ENCODE measurements around the gene SHMT1. TPM values are rescaled to one million over a fixed set of nuclear protein-coding genes. Genes with fewer than 3 reads are reported as not detected.
"Not testable (repeated sequence)": the region's sequence is repeated elsewhere in the genome, so short reads cannot be mapped to it uniquely, and the experiment has no call there.

SHMT1 gene
- total RNA-seq (2012; rRNA removed): 8.3 and 17.2 TPM in 2 replicates

GRCh38 chr17:18363101-18364049 is at the start of gene SHMT1:
Gene SHMT1 (minus strand): TSS chr17:18363550. CDS start chr17:18355981, 7,569 bp downstream.
- H3K27me3 ChIP-seq (ENCODE audit: control insufficient read depth, insufficient read depth, low read length): no peaks in the 10 kb centered on the region
- H3K4me3 ChIP-seq (ENCODE audit: low read length): peak within 1 kb of the TSS; percentile 87
- no peaks in the 10 kb centered on the region for H3K9me3 ChIP-seq (replicated peaks; ENCODE audit: low read length)
- peak within 1 kb of the TSS; percentile 76 for H3K9ac ChIP-seq (ENCODE audit: low read depth, low read length)
- no peaks in the 10 kb centered on the region for H3K36me3 ChIP-seq (ENCODE audit: insufficient read depth, low read length)
- H3K4me1 ChIP-seq (ENCODE audit: control insufficient read depth, insufficient read depth, low read length): peaks cover 6% of the 10 kb centered on the region
- H3K4me2 ChIP-seq (ENCODE audit: low read length): peak within 1 kb of the TSS; percentile 81

DNA sequence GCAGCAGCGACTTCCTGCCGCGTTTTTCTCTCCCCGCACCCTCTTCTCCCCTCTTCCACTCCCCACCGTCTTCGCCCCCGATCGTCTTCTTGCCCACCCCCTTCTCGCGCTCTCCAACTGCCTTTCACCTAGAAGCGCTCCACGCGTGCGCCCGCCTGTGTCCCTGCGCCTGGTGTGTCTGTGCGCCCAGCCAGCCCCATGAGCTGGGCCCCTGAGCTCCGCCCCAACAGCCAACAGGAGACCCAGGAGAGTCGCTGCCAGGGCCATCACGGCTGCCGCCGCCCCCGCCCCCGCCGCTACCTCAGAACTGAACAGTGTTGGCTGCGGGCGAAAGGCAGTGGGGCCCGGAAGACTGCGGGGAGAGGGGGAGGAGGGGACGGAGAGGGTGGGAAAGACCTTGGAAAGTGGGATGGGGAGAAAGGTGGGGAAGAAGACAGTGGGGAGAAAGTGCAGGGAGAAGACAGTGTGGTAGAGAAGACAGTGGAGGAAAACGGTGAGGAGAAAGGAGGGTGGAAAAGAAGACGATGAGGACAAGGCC is 48.7 kb upstream of the SHMT1 start:
- not testable (repeated sequence) for H3K4me1 ChIP-seq (ENCODE audit: control insufficient read depth, insufficient read depth, low read length); H3K4me2 ChIP-seq (ENCODE audit: low read length); H3K9me3 ChIP-seq (replicated peaks; ENCODE audit: low read length); H3K27me3 ChIP-seq (ENCODE audit: control insufficient read depth, insufficient read depth, low read length); H3K4me3 ChIP-seq (ENCODE audit: low read length); H3K36me3 ChIP-seq (ENCODE audit: insufficient read depth, low read length)
- peak overlapping the region; percentile 80 for H3K9ac ChIP-seq (ENCODE audit: low read depth, low read length)

DNA sequence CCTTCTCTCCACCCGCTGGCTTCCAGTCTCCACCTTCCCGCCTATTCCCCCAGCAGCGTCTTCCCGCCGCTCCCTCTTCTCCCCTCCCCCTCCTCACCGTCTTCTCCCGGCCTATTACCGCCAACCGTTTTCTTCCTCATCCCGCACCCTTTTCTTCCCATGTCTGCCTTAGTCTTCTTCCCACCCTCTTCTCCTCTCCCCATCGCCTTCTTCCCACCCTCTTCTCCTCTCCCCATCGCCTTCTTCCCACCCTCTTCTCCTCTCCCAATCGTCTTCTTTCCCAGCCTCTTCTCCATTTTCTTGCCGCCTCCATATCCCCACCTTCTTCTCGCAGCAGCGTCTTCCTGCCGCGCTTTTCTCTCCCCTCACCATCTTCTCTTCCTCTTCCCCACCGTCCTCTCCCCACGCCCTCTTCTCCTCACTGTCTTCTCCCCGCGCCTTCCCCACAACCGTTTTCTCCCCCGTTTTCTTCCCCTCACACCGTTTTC is 48.1 kb upstream of the SHMT1 start:
- Histone ChIP-seq H3K9ac (ENCODE audit: low read depth, low read length) (peak overlapping the region; percentile 80), H3K4me2 (ENCODE audit: low read length) (peak overlapping the region; percentile 74), H3K4me3 (ENCODE audit: low read length) (peak overlapping the region; percentile 71)
- H3K27me3 ChIP-seq (ENCODE audit: control insufficient read depth, insufficient read depth, low read length); H3K9me3 ChIP-seq (replicated peaks; ENCODE audit: low read length); H3K36me3 ChIP-seq (ENCODE audit: insufficient read depth, low read length); H3K4me1 ChIP-seq (ENCODE audit: control insufficient read depth, insufficient read depth, low read length): not testable (repeated sequence)

DNA sequence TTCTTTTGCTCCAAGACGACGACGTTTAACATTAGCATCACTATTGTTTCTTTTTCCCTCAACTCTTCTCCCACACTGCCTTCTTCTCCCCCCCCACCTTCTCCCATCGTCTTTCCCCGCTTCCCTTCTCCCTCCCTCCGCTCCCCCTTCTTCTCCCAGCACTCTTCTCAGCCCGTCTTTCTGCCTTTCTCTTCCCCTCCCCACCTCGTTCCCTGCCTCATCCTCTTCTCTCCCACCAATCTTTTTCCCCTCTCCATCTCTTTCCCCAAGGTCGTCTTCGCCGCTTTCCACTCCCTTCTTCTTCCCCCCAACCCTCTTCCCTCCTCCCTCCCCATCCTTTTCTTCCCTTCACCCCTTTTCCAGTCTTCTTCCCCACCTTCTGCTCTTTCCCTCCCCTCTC is 47.4 kb upstream of the SHMT1 start:
- not testable (repeated sequence) for H3K27me3 ChIP-seq (ENCODE audit: control insufficient read depth, insufficient read depth, low read length); H3K9ac ChIP-seq (ENCODE audit: low read depth, low read length); H3K36me3 ChIP-seq (ENCODE audit: insufficient read depth, low read length); H3K4me1 ChIP-seq (ENCODE audit: control insufficient read depth, insufficient read depth, low read length); H3K9me3 ChIP-seq (replicated peaks; ENCODE audit: low read length)
- Histone ChIP-seq H3K4me2 (ENCODE audit: low read length) (peak overlapping the region; percentile 63), H3K4me3 (ENCODE audit: low read length) (peak overlapping the region; percentile 61)

DNA sequence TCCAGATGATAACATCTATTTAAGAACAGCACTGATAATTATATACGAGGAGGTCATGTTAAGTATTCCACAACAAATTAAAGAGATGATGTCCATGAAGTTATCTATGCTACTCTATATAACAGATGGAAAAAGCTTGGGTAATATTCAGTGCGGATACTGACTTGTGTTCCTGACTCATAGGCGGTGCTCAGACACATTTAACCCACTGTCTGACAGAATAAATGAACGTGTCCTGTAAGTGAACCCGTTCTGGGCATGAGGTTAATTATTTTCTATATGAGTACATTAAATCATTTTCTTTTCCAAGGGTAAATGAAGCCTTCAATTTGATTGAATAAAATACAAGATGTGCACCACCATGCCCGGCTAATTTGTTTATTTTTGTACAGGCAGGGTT is 46.0 kb upstream of the SHMT1 start:
- not testable (repeated sequence) for H3K4me1 ChIP-seq (ENCODE audit: control insufficient read depth, insufficient read depth, low read length); H3K4me3 ChIP-seq (ENCODE audit: low read length); H3K27me3 ChIP-seq (ENCODE audit: control insufficient read depth, insufficient read depth, low read length); H3K4me2 ChIP-seq (ENCODE audit: low read length); H3K9me3 ChIP-seq (replicated peaks; ENCODE audit: low read length); H3K9ac ChIP-seq (ENCODE audit: low read depth, low read length); H3K36me3 ChIP-seq (ENCODE audit: insufficient read depth, low read length)

DNA sequence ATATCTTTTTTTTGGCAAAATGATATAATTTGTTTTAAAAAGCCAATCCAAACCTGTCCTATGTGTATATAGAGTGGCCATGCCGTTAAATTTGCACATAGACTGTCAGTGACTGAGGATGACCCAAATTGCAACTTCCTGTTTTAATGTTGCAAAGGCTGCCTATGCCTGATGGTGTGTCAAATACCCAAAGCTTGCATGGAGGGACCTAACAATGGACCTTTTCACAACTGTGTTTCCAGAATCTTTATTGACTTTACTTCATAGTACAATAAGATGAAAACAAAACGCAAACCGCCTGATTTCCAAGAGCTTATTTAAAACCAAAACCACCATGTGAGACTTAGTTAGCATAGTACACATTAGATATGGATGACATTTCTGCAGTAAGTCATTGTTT is 45.6 kb upstream of the SHMT1 start:
- not testable (repeated sequence) for H3K4me3 ChIP-seq (ENCODE audit: low read length); H3K27me3 ChIP-seq (ENCODE audit: control insufficient read depth, insufficient read depth, low read length); H3K36me3 ChIP-seq (ENCODE audit: insufficient read depth, low read length); H3K9me3 ChIP-seq (replicated peaks; ENCODE audit: low read length); H3K4me2 ChIP-seq (ENCODE audit: low read length); H3K4me1 ChIP-seq (ENCODE audit: control insufficient read depth, insufficient read depth, low read length); H3K9ac ChIP-seq (ENCODE audit: low read depth, low read length)

DNA sequence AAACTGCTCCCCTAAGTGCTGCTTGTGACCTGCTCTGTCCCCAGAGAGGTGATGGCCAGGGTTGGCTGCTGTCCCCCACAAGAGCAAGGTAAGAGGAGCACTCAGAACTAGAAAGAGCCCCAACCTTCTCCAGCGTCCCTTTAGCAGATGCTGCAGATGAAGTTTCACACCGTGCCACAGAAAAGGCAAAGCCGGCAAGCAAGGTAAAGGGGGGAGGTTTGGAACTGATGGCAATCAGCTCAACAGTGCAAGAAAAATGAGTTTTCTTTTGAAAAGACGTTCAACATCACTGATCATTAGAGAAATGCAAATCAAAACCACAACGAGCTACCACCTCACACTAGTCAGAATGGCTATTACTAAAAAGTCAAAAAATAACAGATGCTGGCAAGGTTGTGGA is 40.3 kb upstream of the SHMT1 start:
- not testable (repeated sequence) for H3K4me3 ChIP-seq (ENCODE audit: low read length); H3K36me3 ChIP-seq (ENCODE audit: insufficient read depth, low read length); H3K4me2 ChIP-seq (ENCODE audit: low read length); H3K27me3 ChIP-seq (ENCODE audit: control insufficient read depth, insufficient read depth, low read length); H3K9me3 ChIP-seq (replicated peaks; ENCODE audit: low read length); H3K4me1 ChIP-seq (ENCODE audit: control insufficient read depth, insufficient read depth, low read length); H3K9ac ChIP-seq (ENCODE audit: low read depth, low read length)

DNA sequence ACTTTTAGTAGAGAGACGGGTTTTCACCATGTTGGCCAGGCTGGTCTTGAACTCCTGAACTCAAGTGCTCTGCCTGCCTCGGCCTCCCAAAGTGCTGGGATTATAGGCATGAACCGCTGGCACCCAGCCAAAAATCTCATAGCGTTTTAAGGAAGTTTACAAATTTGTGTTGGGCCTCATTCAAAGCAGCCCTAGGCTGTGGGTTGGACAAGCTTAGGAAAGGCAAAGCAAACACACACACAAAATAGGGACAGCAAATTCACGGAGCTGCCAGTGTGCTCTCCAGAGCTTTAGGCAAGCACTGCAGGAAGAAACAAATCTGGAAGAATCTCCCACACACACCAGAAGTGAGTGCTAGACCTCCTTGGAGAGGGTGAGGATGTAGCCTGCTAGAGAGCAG is 39.8 kb upstream of the SHMT1 start:
- not testable (repeated sequence) for H3K4me2 ChIP-seq (ENCODE audit: low read length); H3K4me1 ChIP-seq (ENCODE audit: control insufficient read depth, insufficient read depth, low read length); H3K36me3 ChIP-seq (ENCODE audit: insufficient read depth, low read length); H3K4me3 ChIP-seq (ENCODE audit: low read length); H3K9ac ChIP-seq (ENCODE audit: low read depth, low read length); H3K9me3 ChIP-seq (replicated peaks; ENCODE audit: low read length); H3K27me3 ChIP-seq (ENCODE audit: control insufficient read depth, insufficient read depth, low read length)

DNA sequence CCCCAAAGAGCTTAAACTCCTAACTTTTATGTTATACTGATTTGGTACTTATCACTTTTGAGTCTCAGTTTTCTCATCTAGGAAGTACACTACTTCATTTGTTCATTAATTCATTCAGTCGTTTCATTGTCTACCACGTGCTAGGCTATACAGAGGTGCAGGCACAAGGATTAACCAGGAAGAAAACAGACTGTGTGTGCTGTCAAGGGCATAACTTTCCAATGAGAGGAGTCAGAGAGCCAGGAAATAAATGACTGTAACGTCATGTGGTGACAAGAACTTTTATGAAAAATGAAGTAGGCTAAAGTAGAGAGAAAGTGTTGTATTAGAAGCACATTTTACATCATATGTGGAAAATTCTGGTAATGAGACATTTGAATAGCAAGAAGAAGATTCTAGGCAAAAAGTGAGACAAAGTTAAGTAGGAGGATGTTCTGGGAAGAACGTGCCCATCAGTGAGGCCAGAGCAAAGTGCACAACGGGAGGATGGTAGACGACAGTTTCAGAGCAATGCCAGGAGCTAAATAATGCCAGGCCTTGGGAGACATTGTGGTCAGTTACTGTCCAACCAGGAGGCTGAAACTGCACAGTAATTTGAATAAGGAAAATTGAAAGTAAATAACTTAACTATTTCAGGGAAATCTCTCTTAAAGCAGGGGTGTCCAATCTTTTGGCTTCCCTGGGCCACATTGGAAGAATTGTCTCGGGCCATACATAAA is 38.7 kb upstream of the SHMT1 start:
- not testable (repeated sequence) for H3K4me2 ChIP-seq (ENCODE audit: low read length); H3K4me1 ChIP-seq (ENCODE audit: control insufficient read depth, insufficient read depth, low read length); H3K27me3 ChIP-seq (ENCODE audit: control insufficient read depth, insufficient read depth, low read length); H3K9ac ChIP-seq (ENCODE audit: low read depth, low read length); H3K36me3 ChIP-seq (ENCODE audit: insufficient read depth, low read length); H3K9me3 ChIP-seq (replicated peaks; ENCODE audit: low read length); H3K4me3 ChIP-seq (ENCODE audit: low read length)

GRCh38 chr17:18388728-18389127 is 25.4 kb upstream of the SHMT1 start:
- H3K9me3 ChIP-seq (replicated peaks; ENCODE audit: low read length); H3K4me1 ChIP-seq (ENCODE audit: control insufficient read depth, insufficient read depth, low read length); H3K9ac ChIP-seq (ENCODE audit: low read depth, low read length); H3K36me3 ChIP-seq (ENCODE audit: insufficient read depth, low read length); H3K4me3 ChIP-seq (ENCODE audit: low read length); H3K4me2 ChIP-seq (ENCODE audit: low read length): not testable (repeated sequence)
- peaks cover 11% of the 10 kb centered on the region for H3K27me3 ChIP-seq (ENCODE audit: control insufficient read depth, insufficient read depth, low read length)

- not testable (repeated sequence) for H3K9me3 ChIP-seq (replicated peaks; ENCODE audit: low read length); H3K36me3 ChIP-seq (ENCODE audit: insufficient read depth, low read length); H3K9ac ChIP-seq (ENCODE audit: low read depth, low read length); H3K4me2 ChIP-seq (ENCODE audit: low read length); H3K4me1 ChIP-seq (ENCODE audit: control insufficient read depth, insufficient read depth, low read length); H3K4me3 ChIP-seq (ENCODE audit: low read length)
- H3K27me3 ChIP-seq (ENCODE audit: control insufficient read depth, insufficient read depth, low read length): peaks cover 11% of the 10 kb centered on the region
Measured at GRCh38 chr17:18388266-18388665, 24.9 kb upstream of the SHMT1 start.
